Naive thymus-derived CD4-positive, alpha-beta T cell (primary cell): Measurements from ENCODE around the gene TIGD1. TPM values are rescaled to one million over a fixed set of nuclear protein-coding genes. Genes with fewer than 3 reads are reported as not detected.

Source experiments
- ATAC-seq: fragments of 150-1000 bp; cut with Tn5 transposase; 2 replicates; pipeline ENCODE4 v1.10.0; 2021; ENCODE audit warnings: mild to moderate bottlenecking, moderate library complexity
- CTCF ChIA-PET: fragments of 350-600 bp; sonication (Branson Sonifier 250); formaldehyde crosslinking; loops from one replicate; lab custom pipeline; 2021; ENCODE audit warnings: antibody characterized with exemption; lab: Charles Lee
- POLR2A ChIA-PET: fragments of 350-600 bp; sonication (Branson Sonifier 250); formaldehyde crosslinking; loops from one replicate; lab custom pipeline; 2021; ENCODE audit warnings: antibody characterized with exemption, inconsistent platforms; lab: Charles Lee
- DNase-seq, 9 donors: peaks; one replicate each; pipeline versions ENCODE4 v3.0.0 to v3.0.0-alpha.2; 2020 to 2022; ENCODE audit warnings: mixed read lengths in 1 of 9
- H3K27ac ChIP-seq: one replicate; pipeline ENCODE4 v1.7.0; 2013; ENCODE audit warnings: mild to moderate bottlenecking, low read depth, low read length, moderate library complexity
- H3K27me3 ChIP-seq, 2 donors: one replicate each; pipeline ENCODE4 v1.7.0; 2013; ENCODE audit warnings: low read length in 2 of 2, mild to moderate bottlenecking in 2 of 2, moderate library complexity in 2 of 2; ENCODE audit not compliant: control insufficient read depth in 2 of 2, insufficient read depth in 2 of 2
- H3K36me3 ChIP-seq, 3 experiments: 1 replicate in 2 of 3; 2 replicates in 1 of 3; pipeline ENCODE4 v1.7.0; 2013; ENCODE audit warnings: low read length in 3 of 3, mild to moderate bottlenecking in 3 of 3, moderate library complexity in 1 of 3; ENCODE audit not compliant: insufficient read depth in 3 of 3, control insufficient read depth in 2 of 3
- H3K4me1 ChIP-seq, 2 donors: one replicate each; pipeline ENCODE4 v1.7.0; 2013; ENCODE audit warnings: low read length in 2 of 2, mild to moderate bottlenecking in 2 of 2, moderate library complexity in 1 of 2; ENCODE audit not compliant: control insufficient read depth in 2 of 2, insufficient read depth in 2 of 2
- H3K4me3 ChIP-seq: 2 replicates; pipeline ENCODE4 v1.7.0; 2013; ENCODE audit warnings: mild to moderate bottlenecking, low read length
- H3K9me3 ChIP-seq, 3 experiments: 1 replicate in 2 of 3; 2 replicates in 1 of 3; pipeline ENCODE4 v1.7.0; 2013; ENCODE audit warnings: low read length in 3 of 3; ENCODE audit not compliant: control insufficient read depth in 2 of 3
- H3K27ac Mint-ChIP-seq, 9 donors: one replicate each; pipeline ENCODE4 v1.8.0; 2020 to 2022; ENCODE audit warnings: mixed read lengths in 9 of 9, mild to moderate bottlenecking in 8 of 9, moderate library complexity in 5 of 9, inconsistent platforms in 2 of 9
- H3K27me3 Mint-ChIP-seq, 5 donors: one replicate each; pipeline ENCODE4 v1.8.0; 2021 to 2022; ENCODE audit warnings: mixed read lengths in 5 of 5, mild to moderate bottlenecking in 1 of 5
- H3K36me3 Mint-ChIP-seq, 5 donors: one replicate each; pipeline ENCODE4 v1.8.0; 2020 to 2022; ENCODE audit warnings: mixed read lengths in 5 of 5, mild to moderate bottlenecking in 3 of 5, inconsistent platforms in 1 of 5
- H3K4me1 Mint-ChIP-seq, 7 donors: one replicate each; pipeline ENCODE4 v1.8.0; 2020 to 2022; ENCODE audit warnings: mixed read lengths in 7 of 7, mild to moderate bottlenecking in 3 of 7, inconsistent platforms in 1 of 7
- H3K4me3 Mint-ChIP-seq, 10 donors: one replicate each; pipeline ENCODE4 v1.8.0; 2020 to 2022; ENCODE audit warnings: mild to moderate bottlenecking in 10 of 10, mixed read lengths in 10 of 10, moderate library complexity in 6 of 10, inconsistent platforms in 2 of 10
- H3K9me3 Mint-ChIP-seq, 11 donors: one replicate each; pipeline ENCODE4 v1.8.0; 2020 to 2022; ENCODE audit warnings: mixed read lengths in 11 of 11, mild to moderate bottlenecking in 4 of 11, inconsistent platforms in 1 of 11, moderate library complexity in 1 of 11
- intact Hi-C, 2 donors: fragments of 100-400 bp; cut with micrococcal nuclease; formaldehyde crosslinking; loops; one replicate each; pipeline ENCODE4 v1.15.1; 2023
- polyA plus RNA-seq, 2 donors: library from polyadenylated mRNA; unstranded; fragments of 300-500 nt; fragmentation: Illumina TruSeq; gene quantifications; one replicate each; pipeline ENCODE4 v1.2.3, GENCODE V29; 2021
- total RNA-seq, 6 experiments: library from RNA in 5 of 6; stranded (reverse) in 5 of 6; gene quantifications; 1 replicate in 5 of 6; 2 replicates in 1 of 6; pipeline ENCODE4 v1.2.3 and lab custom pipeline; 2021 to 2026

Gene TIGD1
- total and polyA plus RNA-seq, 7 experiments from 2014 or later: 9.7 to 23.8 (median 19.3) TPM

DNA sequence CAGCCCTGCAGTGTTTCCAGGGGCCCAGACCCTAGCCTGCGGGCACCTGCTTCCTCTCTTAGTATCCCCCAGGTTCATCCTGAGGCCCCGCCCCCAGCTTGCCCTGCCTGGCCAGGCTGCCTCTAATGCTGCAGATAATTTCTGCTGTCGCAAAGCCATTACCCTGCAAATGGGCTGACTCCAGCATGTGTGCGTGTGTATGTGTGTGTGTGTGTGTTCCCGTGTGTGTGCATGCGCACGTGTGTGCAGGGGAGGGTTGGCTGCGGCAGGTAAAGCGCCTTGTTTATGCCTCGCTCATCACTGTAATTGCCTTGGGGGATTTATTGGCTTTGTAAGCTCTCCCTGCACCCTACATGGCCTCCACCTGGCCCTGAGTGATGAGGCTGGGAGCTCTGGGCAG lies 37.8 kb downstream of the TIGD1 start:
- DNase-seq (no peak), ATAC-seq (no peak)
- Histone ChIP-seq H3K27ac (no peak overlapping the region), H3K4me3 (no peak overlapping the region), H3K27me3 (no peaks in the 10 kb centered on the region), H3K9me3 (no peaks in the 10 kb centered on the region), H3K36me3 (no peaks in the 10 kb centered on the region), H3K4me1 (no peaks in the 10 kb centered on the region)
- Mint-ChIP-seq H3K4me3 (no peak overlapping the region), H3K27me3 (peaks cover 0 to 25% (median 8%) of the 10 kb centered on the region in 5 donors), H3K27ac (no peak overlapping the region), H3K9me3 (no peaks in the 10 kb centered on the region), H3K36me3 (no peaks in the 10 kb centered on the region), H3K4me1 (peaks cover 0 to 3% (median 0%) of the 10 kb centered on the region in 7 donors)
- ChIA-PET POLR2A (no interaction called here), CTCF (no interaction called here)
- intact Hi-C loops: no loop called here

GRCh38 chr2:232511336-232511890 lies 38.9 kb downstream of the TIGD1 start:
- Histone ChIP-seq H3K36me3 (no peaks in the 10 kb centered on the region), H3K27ac (no peak overlapping the region), H3K27me3 (no peaks in the 10 kb centered on the region), H3K9me3 (no peaks in the 10 kb centered on the region), H3K4me3 (no peak overlapping the region), H3K4me1 (no peaks in the 10 kb centered on the region)
- no peak overlapping the region for H3K4me3 Mint-ChIP-seq
- ChIA-PET CTCF (no interaction called here), POLR2A (no interaction called here)
- DNase-seq (no peak), ATAC-seq (no peak)
- peaks cover 0 to 27% (median 8%) of the 10 kb centered on the region in 5 donors for H3K27me3 Mint-ChIP-seq
- no peaks in the 10 kb centered on the region for H3K36me3 Mint-ChIP-seq
- no peak overlapping the region for H3K27ac Mint-ChIP-seq
- peaks cover 0 to 1% (median 0%) of the 10 kb centered on the region in 7 donors for H3K4me1 Mint-ChIP-seq
- H3K9me3 Mint-ChIP-seq: no peaks in the 10 kb centered on the region
- intact Hi-C loops: no loop called here

GRCh38 chr2:232508251-232508650 lies 42.1 kb downstream of the TIGD1 start:
- peaks cover 16 to 47% (median 27%) of the 10 kb centered on the region in 5 donors for H3K27me3 Mint-ChIP-seq
- ChIA-PET POLR2A (no interaction called here), CTCF (no interaction called here)
- Histone ChIP-seq H3K4me3 (no peak overlapping the region), H3K27ac (no peak overlapping the region), H3K36me3 (no peaks in the 10 kb centered on the region), H3K27me3 (peaks cover 0 to 7% of the 10 kb centered on the region in 2 donors), H3K9me3 (no peaks in the 10 kb centered on the region), H3K4me1 (no peaks in the 10 kb centered on the region)
- H3K9me3 Mint-ChIP-seq: no peaks in the 10 kb centered on the region
- H3K4me3 Mint-ChIP-seq: no peak overlapping the region
- H3K36me3 Mint-ChIP-seq: no peaks in the 10 kb centered on the region
- H3K27ac Mint-ChIP-seq: no peak overlapping the region
- peaks cover 0 to 9% (median 3%) of the 10 kb centered on the region in 7 donors for H3K4me1 Mint-ChIP-seq
- ATAC-seq: no peak
- no peak for DNase-seq
- intact Hi-C loops: no loop called here

- Mint-ChIP-seq H3K36me3 (no peaks in the 10 kb centered on the region), H3K27ac (no peak overlapping the region), H3K9me3 (no peaks in the 10 kb centered on the region), H3K27me3 (peaks cover 17 to 52% (median 32%) of the 10 kb centered on the region in 5 donors), H3K4me3 (no peak overlapping the region), H3K4me1 (peaks cover 0 to 9% (median 4%) of the 10 kb centered on the region in 7 donors)
- ChIA-PET CTCF (no interaction called here), POLR2A (no interaction called here)
- H3K4me1 ChIP-seq: peaks cover 0 to 4% of the 10 kb centered on the region in 2 donors
- no peak overlapping the region for H3K4me3 ChIP-seq
- intact Hi-C loops: no loop called here
- no peaks in the 10 kb centered on the region for H3K9me3 ChIP-seq
- peaks cover 0 to 7% of the 10 kb centered on the region in 2 donors for H3K27me3 ChIP-seq
- no peak overlapping the region for H3K27ac ChIP-seq
- ATAC-seq (no peak), DNase-seq (no peak)
- H3K36me3 ChIP-seq: no peaks in the 10 kb centered on the region
Measured at GRCh38 chr2:232506709-232507108, 43.6 kb downstream of the TIGD1 start.

GRCh38 chr2:232505856-232506255 lies 44.5 kb downstream of the TIGD1 start:
- POLR2A ChIA-PET: no interaction called here

DNA sequence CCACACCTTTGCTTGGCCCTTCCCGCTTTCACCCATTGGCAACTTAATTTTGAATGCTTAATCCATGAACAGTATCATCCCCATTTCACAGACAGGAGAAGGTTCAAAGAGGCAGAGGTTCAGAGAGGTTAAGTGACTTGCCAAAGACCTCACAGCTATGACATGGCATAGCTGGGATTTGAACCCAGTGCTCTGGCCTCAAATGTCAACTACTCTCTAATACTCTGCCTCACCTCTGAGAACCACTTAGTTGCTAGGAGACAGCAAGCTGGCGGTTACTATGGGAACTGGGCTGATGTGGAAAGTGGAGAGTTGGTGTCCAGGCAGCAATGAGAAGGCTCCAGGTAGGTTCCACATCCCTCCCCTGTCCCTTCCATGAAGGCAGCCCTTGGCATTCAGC lies 45.9 kb downstream of the TIGD1 start:
- intact Hi-C loops: no loop called here
- Mint-ChIP-seq H3K4me1 (peaks cover 0 to 9% (median 4%) of the 10 kb centered on the region in 7 donors), H3K9me3 (no peaks in the 10 kb centered on the region), H3K27me3 (peaks cover 28 to 60% (median 43%) of the 10 kb centered on the region in 5 donors), H3K4me3 (peak overlapping the region in 4 of 10 donors; percentile 9 to 81 (median 62)), H3K36me3 (no peaks in the 10 kb centered on the region), H3K27ac (peak overlapping the region in 1 of 9 donors; percentile 42)
- Histone ChIP-seq H3K4me3 (no peak overlapping the region), H3K9me3 (no peaks in the 10 kb centered on the region), H3K27ac (no peak overlapping the region), H3K36me3 (no peaks in the 10 kb centered on the region), H3K4me1 (peaks cover 0 to 4% of the 10 kb centered on the region in 2 donors), H3K27me3 (peaks cover 0 to 7% of the 10 kb centered on the region in 2 donors)
- ChIA-PET CTCF (no interaction called here), POLR2A (no interaction called here)
- DNase-seq (no peak), ATAC-seq (no peak)

More at GRCh38 chr2:232505856-232506255, 44.5 kb downstream of the TIGD1 start:
- Mint-ChIP-seq H3K4me3 (no peak overlapping the region), H3K9me3 (no peaks in the 10 kb centered on the region), H3K27ac (no peak overlapping the region), H3K27me3 (peaks cover 17 to 61% (median 35%) of the 10 kb centered on the region in 5 donors), H3K4me1 (peaks cover 0 to 9% (median 4%) of the 10 kb centered on the region in 7 donors), H3K36me3 (no peaks in the 10 kb centered on the region)
- Histone ChIP-seq H3K36me3 (no peaks in the 10 kb centered on the region), H3K4me1 (peaks cover 0 to 4% of the 10 kb centered on the region in 2 donors), H3K9me3 (no peaks in the 10 kb centered on the region), H3K4me3 (no peak overlapping the region), H3K27me3 (peaks cover 0 to 7% of the 10 kb centered on the region in 2 donors), H3K27ac (no peak overlapping the region)
- intact Hi-C loops: no loop called here
- DNase-seq: no peak
- no peak for ATAC-seq
- CTCF ChIA-PET: no interaction called here

- Histone ChIP-seq H3K4me3 (no peak overlapping the region), H3K27ac (no peak overlapping the region), H3K4me1 (peaks cover 0 to 4% of the 10 kb centered on the region in 2 donors), H3K27me3 (peaks cover 0 to 7% of the 10 kb centered on the region in 2 donors), H3K9me3 (no peaks in the 10 kb centered on the region), H3K36me3 (no peaks in the 10 kb centered on the region)
- H3K27me3 Mint-ChIP-seq: peaks cover 28 to 59% (median 39%) of the 10 kb centered on the region in 5 donors
- POLR2A ChIA-PET: no interaction called here
- peaks cover 0 to 9% (median 4%) of the 10 kb centered on the region in 7 donors for H3K4me1 Mint-ChIP-seq
- DNase-seq (no peak), ATAC-seq (no peak)
- intact Hi-C loops: no loop called here
- no peaks in the 10 kb centered on the region for H3K36me3 Mint-ChIP-seq
- peak overlapping the region in 4 of 9 donors; percentile 45 to 70 (median 68) for H3K27ac Mint-ChIP-seq
- peak overlapping the region in 7 of 10 donors; percentile 25 to 81 (median 53) for H3K4me3 Mint-ChIP-seq
- CTCF ChIA-PET: no interaction called here
- H3K9me3 Mint-ChIP-seq: no peaks in the 10 kb centered on the region
Measured at GRCh38 chr2:232503809-232504323, 46.5 kb downstream of the TIGD1 start.
